Renal cortical epithelial cell (primary cell): ENCODE measurements around the gene SPTLC3. TPM values are rescaled to one million over a fixed set of nuclear protein-coding genes. Genes with fewer than 3 reads are reported as not detected.

ENCODE experiments used
- DNase-seq: peaks from one replicate; pipeline ENCODE4 v3.0.0-alpha.2; 2011; ENCODE audit warnings: low read depth
- total RNA-seq: library from RNA; depleted of rRNA; stranded (reverse); fragments of >200 nt; gene quantifications from 2 replicates; pipeline ENCODE4 v1.2.3, GENCODE V29; 2014

Gene SPTLC3
- total RNA-seq, 1 donor from 2014 or later, result 46.9 TPM

DNA sequence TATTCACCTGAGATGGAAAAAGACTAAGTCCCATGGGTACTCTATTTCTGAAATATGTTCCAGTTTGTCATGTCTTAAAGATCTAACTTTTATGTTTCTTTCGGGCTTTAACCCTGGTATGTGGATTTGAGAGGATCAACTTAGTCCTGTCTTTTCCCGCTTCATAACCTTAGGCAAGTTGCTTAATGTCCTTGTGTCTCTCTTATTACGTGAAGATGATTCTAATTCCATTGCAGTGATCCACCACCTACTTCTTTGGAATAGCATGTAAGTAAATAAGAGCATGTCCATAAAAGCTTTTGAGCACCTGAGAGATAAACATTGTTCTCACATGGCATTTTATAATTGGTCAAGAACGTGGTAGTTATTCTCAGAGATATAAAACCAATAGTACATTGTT, 23.0 kb downstream of the SPTLC3 start:
- no peak for DNase-seq

- DNase-seq, result no peak
Measured at GRCh38 chr20:13034115-13034514, 25.3 kb downstream of the SPTLC3 start.

- no peak for DNase-seq
Measured at GRCh38 chr20:13034936-13035335, 26.2 kb downstream of the SPTLC3 start.

- no peak for DNase-seq
Measured at GRCh38 chr20:13035399-13036152, 26.8 kb downstream of the SPTLC3 start.

DNA sequence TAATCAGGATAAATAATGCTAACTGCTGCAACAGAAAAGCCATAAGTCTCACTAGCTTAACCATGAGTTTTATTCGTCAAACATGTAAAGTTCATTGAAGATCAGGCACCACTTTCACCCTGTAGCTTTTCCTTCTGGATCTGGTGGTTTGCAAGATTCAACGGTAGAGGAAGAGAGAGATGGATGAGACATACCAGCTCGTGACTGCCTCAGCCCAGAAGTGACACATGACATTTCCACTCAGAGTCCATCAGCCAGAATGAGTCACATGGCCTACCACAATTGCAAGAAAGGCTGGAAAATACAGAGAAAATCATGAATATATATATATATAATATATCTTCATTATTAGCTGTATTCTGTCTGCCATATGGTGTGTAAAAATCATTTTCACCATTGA, 29.0 kb downstream of the SPTLC3 start:
- peak; percentile 40 for DNase-seq

DNA sequence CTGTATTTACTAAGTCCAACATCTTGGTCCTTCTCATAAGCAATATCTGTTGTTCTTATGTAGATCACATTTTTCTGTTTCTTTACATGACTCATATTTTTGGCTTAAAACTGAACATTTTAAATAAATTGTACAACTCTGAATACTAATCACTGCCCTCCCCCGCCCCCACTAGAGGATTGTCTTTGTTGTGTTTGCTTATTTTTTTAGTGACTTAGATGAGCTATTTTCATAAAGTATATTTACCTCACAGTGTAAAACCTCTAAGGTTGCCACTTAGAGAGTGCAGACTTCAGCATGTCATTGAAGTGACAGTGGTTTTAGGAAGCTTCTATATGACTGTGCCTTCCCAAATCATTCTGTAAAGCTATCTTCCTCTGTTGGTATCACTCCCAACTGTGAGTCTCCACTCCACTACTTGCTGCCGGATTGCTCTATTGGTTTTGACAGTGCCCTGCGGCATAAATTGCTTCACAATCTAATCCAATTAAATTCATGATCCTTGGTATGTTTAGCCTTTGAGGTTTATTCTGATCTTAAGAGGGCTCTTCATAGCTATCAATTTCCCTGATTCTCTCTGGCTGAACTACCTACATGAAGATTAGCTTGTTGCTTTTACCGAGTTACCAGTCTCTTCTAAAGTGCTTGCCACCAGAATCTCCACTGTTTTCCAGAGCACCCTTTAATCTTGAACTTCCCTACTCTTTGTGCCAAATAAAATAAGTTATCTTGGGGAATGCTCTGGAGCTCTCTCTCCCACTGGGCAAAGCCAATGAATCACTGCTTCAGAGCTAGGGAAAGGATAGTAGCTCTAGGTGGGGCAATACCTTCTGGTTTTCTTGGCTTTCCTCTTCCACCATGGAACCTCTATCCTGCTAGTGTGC, 33.0 kb downstream of the SPTLC3 start:
- DNase-seq, result no peak

GRCh38 chr20:13042458-13042794, 33.7 kb downstream of the SPTLC3 start:
- no peak for DNase-seq

GRCh38 chr20:13046409-13046808, 37.6 kb downstream of the SPTLC3 start:
- no peak for DNase-seq

- no peak for DNase-seq
Measured at GRCh38 chr20:13054011-13054410, 45.2 kb downstream of the SPTLC3 start.

- DNase-seq, result no peak
Measured at GRCh38 chr20:13058666-13059389, 50.1 kb downstream of the SPTLC3 start.

DNA sequence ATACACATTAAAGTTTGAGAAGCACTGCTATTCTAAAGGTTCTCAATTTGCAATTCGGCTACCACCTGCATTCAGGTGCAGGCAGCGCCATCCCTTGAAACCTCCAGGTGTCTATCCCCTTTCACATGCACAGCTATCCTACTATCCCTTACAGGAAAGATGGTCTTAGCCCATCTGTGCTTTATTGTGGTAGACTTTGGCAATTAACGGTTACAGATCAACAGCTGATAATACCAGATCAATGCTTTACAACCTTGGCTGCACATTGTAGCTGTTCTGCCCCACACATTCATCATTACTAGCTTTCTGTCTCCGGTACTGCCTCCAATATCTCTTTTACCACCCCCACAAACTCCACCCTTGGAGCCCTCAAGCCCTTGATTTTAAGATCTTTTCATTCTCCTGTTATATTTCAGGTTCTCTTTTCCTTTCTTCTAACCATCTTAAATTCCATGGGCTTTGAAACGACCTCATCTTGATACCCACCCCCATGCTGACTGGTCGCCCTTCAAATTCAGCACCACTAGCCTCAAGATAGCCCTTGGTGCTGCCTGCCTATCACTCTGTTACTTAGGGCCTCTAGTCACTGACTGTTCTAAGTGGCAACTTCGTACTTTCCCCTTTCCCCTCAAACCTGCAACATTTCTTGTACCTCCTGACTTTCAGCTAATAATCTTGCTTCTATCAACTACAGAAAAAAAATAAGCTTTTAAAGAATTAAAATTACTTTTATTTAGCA, 50.8 kb downstream of the SPTLC3 start:
- DNase-seq, result no peak

DNA sequence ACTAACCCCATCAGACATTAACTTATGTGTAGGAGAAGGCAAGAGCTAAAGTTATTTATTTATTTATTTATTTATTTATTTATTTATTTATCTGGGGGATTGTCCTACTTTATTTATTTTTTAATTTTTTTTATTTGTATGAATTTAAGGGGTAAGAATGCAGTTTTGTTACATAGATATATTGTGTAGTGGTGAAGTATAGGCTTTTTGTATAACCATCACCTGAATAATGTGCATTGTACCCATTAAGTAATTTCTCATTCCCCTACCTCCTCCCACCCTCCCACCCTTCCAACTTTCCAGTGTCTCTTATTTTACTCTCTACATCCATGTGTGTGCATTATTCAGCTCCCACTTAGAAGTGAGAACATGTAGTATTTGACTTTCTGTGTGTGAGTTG, 51.6 kb downstream of the SPTLC3 start:
- no peak for DNase-seq

GRCh38 chr20:13061381-13061780, 52.6 kb downstream of the SPTLC3 start:
- peak; percentile 10 for DNase-seq

DNA sequence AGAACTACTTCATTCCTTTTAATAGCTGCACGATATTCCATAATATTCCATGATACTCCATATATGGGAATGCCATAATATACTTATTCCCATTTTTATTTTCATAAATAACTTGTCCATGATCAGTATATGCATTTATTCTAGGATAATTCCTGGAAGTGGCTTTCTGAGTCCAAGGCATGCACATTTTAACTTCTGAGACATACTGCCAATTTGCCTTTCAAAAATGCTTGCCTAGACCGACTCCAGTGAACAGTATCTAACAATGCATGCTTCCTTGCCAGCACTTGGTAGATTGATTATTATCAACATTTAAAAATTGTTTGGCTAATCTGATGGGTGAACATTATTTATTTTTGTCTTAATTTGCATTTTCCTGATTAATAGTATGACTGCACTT, 54.0 kb downstream of the SPTLC3 start:
- DNase-seq, result no peak

DNA sequence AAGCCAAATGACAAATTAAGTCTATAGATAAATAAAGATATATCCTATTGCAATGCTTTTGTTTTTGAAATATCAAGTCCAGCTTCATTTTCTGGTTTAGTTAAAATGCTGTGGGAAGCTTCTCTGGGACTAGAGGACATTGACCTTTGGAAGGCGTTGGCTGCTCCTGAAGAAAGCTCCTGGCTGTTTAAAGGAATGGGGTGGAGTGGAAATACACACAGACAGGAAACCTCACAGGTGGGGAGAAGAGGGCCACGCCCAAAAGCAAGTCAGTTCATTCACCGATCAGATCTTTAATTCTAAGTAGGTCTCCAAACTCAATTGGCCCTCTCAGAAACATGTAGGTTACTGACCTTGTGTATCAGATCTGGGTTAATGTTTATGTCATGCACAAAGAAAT, 59.6 kb downstream of the SPTLC3 start:
- peak; percentile 17 for DNase-seq

DNA sequence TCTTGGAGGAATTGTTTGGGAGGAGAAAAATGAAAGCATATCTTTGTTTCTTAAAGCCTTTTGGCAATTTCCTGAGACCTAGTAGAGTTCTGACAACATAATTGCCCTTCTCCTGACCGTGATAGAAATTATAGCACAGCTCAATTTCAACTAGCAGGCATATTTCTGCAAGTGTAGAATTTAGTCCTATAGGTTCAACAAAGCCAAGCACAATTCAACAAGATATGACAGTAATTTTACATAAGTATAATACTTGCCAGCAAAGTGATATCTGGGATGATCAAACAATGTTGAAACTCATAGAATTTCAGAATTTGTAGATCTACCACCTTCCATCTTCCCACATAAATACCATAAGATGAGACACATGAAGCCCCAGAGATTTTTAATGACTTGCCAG, 73.1 kb downstream of the SPTLC3 start:
- no peak for DNase-seq

DNA sequence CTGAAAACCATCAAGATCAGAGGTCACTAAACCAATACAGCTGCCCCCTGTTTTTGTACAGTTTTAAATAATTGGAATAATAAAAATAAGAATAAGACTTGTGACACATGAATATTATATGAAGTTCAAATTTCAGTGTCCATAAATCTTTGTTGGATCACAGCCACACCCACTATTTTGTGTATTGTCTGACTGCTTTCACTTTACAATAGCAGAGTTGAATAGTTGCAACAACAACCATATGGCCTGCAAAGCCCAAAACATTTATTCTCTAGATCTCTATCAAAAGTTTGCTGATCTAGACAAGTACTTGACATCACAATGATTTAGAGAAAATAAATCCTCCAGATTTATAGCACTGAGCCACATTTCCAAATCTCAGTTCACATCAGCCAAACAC, 73.6 kb downstream of the SPTLC3 start:
- DNase-seq, result no peak

- DNase-seq, result no peak
Measured at GRCh38 chr20:13085275-13085674, 76.5 kb downstream of the SPTLC3 start.

DNA sequence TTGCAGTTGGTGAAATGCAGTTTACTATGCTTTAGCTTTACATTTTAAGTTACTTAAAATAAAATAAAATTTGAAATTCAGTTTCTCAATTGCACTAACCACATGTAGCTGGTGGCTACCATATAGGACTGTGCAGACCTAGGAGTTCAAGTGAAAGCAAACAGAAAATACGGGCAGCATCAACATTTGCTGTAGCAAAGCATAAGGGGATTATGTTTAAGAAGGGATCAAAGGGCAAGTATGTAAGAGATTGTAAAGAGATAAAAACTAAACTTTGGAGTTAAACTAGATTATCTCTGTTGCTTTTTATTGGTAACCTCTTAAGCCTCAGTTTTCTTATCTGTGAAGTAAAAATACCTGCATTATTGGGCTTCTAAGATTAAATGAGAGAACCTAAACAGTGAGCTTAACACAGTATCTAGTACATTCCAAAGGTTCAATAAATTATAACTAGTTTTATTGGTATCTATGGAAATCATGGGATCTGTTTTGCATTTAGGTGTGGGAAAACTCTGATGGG, 81.2 kb downstream of the SPTLC3 start:
- DNase-seq, result no peak

- no peak for DNase-seq
Measured at GRCh38 chr20:13092111-13092510, 83.3 kb downstream of the SPTLC3 start.

- no peak for DNase-seq
Measured at GRCh38 chr20:13094976-13095375, 86.2 kb downstream of the SPTLC3 start.
